ENCODE data around the gene SLC25A43. TPM values are rescaled to one million over a fixed set of nuclear protein-coding genes. Genes with fewer than 3 reads are reported as not detected.

Gene SLC25A43
- total and polyA plus RNA-seq, 2 experiments from 2014 or later = 8.7 to 8.9 TPM

DNA sequence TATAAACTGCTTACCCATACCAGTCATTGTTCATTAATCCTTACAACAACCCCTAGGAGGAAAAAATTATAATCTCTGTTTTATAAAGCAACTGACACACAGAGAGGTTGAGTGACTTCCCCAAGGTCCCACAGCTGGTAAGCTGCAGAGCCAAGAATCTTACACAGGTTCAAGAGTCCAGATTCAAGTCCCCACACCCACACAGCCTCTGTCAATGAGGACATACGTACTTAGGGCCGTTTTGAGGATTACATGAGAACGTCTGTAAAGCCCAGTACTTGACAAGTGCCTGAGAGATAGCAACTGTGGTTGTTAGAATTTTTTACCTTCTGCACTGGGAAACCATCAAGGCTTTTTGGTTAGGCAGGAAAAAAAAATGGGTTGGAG lies 556 bp upstream of the SLC25A43 start:
- Mint-ChIP-seq H3K27me3 (ENCODE audit: insufficient read depth, low read depth, poor library complexity) (peaks cover 3% of the 10 kb centered on the region), H3K4me3 (peak overlapping the region; percentile 74), H3K36me3 (ENCODE audit: low read depth) (no peaks in the 10 kb centered on the region), H3K9me3 (peaks cover 3% of the 10 kb centered on the region; the same call in 2 of the 3 replicates), H3K27ac (no peak overlapping the region), H3K4me1 (no peaks in the 10 kb centered on the region; the same call in 2 of the 3 replicates)
- Histone ChIP-seq H4K20me1 (replicated peaks; ENCODE audit: insufficient read depth) (no peaks in the 10 kb centered on the region), H3K4me1 (ENCODE audit: insufficient read depth) (0 out of 2 replicates have a peak, but pooled peaks cover 4% of the 10 kb centered on the region), H3K79me2 (replicated peaks; ENCODE audit: insufficient read depth) (no peaks in the 10 kb centered on the region), H3K9me2 (ENCODE audit: insufficient read depth) (no peaks in the 10 kb centered on the region), H2AFZ (peak overlapping the region; percentile 85), H3K4me3 (peak overlapping the region; percentile 56), H3K27ac (ENCODE audit: low read depth) (no peak overlapping the region), H3K27me3 (ENCODE audit: insufficient read depth) (peaks cover 11% of the 10 kb centered on the region; the same call in 1 of the 2 replicates), H3K36me3 (ENCODE audit: insufficient read depth) (no peaks in the 10 kb centered on the region), H3F3A (replicated peaks; ENCODE audit: low read depth) (no peaks in the 10 kb centered on the region), H3K4me2 (peak overlapping the region; percentile 79)
- no peak for TF ChIP-seq EZH2phosphoT487 (IDR thresholded peaks at IDR 0.05; ENCODE audit: unreplicated experiment)
- TF ChIP-seq EZH2 (IDR thresholded peaks at IDR 0.05; ENCODE audit: low read depth, unreplicated experiment) = no peak
- TF ChIP-seq ZNF114 (CRISPR knock-in tag; IDR thresholded peaks at IDR 0.05) = no peak
- TF ChIP-seq, protein P1, sequence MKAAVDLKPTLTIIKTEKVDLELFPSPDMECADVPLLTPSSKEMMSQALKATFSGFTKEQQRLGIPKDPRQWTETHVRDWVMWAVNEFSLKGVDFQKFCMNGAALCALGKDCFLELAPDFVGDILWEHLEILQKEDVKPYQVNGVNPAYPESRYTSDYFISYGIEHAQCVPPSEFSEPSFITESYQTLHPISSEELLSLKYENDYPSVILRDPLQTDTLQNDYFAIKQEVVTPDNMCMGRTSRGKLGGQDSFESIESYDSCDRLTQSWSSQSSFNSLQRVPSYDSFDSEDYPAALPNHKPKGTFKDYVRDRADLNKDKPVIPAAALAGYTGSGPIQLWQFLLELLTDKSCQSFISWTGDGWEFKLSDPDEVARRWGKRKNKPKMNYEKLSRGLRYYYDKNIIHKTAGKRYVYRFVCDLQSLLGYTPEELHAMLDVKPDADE (IDR thresholded peaks at IDR 0.05) = no peak
- TF ChIP-seq, protein P2, sequence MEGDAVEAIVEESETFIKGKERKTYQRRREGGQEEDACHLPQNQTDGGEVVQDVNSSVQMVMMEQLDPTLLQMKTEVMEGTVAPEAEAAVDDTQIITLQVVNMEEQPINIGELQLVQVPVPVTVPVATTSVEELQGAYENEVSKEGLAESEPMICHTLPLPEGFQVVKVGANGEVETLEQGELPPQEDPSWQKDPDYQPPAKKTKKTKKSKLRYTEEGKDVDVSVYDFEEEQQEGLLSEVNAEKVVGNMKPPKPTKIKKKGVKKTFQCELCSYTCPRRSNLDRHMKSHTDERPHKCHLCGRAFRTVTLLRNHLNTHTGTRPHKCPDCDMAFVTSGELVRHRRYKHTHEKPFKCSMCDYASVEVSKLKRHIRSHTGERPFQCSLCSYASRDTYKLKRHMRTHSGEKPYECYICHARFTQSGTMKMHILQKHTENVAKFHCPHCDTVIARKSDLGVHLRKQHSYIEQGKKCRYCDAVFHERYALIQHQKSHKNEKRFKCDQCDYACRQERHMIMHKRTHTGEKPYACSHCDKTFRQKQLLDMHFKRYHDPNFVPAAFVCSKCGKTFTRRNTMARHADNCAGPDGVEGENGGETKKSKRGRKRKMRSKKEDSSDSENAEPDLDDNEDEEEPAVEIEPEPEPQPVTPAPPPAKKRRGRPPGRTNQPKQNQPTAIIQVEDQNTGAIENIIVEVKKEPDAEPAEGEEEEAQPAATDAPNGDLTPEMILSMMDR (conservative IDR thresholded peaks at IDR 0.05; ENCODE audit: low read depth in 2 of 2) = no peak
- DNase-seq (ENCODE audit: low spot score) (no peak), ATAC-seq (no peak)

DNA sequence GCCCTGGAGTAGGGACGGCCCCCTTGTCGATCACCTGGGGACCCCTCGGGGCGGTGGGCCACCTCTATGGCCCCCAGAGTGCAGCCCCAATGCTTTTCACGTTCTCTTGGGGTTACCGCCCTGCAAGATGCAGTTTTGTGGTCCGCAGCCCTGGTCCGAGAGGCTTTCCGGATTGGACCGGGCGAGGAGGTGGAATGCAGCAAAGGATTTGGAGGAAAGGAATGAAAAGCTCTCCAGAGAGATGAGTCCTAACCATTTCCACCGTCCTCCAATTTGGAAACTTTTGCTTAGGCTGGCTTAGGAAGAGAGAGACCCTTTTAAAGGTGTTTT lies 601 bp downstream of the SLC25A43 start:
- peaks cover 11% of the 10 kb centered on the region; the same call in 1 of the 2 replicates for H3K27me3 ChIP-seq (ENCODE audit: insufficient read depth)
- no peaks in the 10 kb centered on the region for H3K9me2 ChIP-seq (ENCODE audit: insufficient read depth)
- H3K4me2 ChIP-seq = peak overlapping the region; percentile 79
- H3F3A ChIP-seq (replicated peaks; ENCODE audit: low read depth) = no peaks in the 10 kb centered on the region
- no peaks in the 10 kb centered on the region for H3K36me3 ChIP-seq (ENCODE audit: insufficient read depth)
- H3K27ac Mint-ChIP-seq = no peak overlapping the region
- H3K27me3 Mint-ChIP-seq (ENCODE audit: insufficient read depth, low read depth, poor library complexity) = peaks cover 3% of the 10 kb centered on the region
- H3K9me3 Mint-ChIP-seq = no peaks in the 10 kb centered on the region
- H3K27ac ChIP-seq (ENCODE audit: low read depth) = no peak overlapping the region
- DNase-seq (ENCODE audit: low spot score) (peak; percentile 53), ATAC-seq (peak; percentile 70)
- no peaks in the 10 kb centered on the region for H4K20me1 ChIP-seq (replicated peaks; ENCODE audit: insufficient read depth)
- no peak overlapping the region for H2AFZ ChIP-seq
- 0 out of 2 replicates have a peak, but pooled peaks cover 4% of the 10 kb centered on the region for H3K4me1 ChIP-seq (ENCODE audit: insufficient read depth)
- no peaks in the 10 kb centered on the region; the same call in 2 of the 3 replicates for H3K4me1 Mint-ChIP-seq
- H3K79me2 ChIP-seq (replicated peaks; ENCODE audit: insufficient read depth) = no peaks in the 10 kb centered on the region
- H3K4me3 ChIP-seq = peak overlapping the region; percentile 56
- H3K36me3 Mint-ChIP-seq (ENCODE audit: low read depth) = no peaks in the 10 kb centered on the region
- H3K4me3 Mint-ChIP-seq = peak overlapping the region; percentile 74
- TF ChIP-seq, protein P3, sequence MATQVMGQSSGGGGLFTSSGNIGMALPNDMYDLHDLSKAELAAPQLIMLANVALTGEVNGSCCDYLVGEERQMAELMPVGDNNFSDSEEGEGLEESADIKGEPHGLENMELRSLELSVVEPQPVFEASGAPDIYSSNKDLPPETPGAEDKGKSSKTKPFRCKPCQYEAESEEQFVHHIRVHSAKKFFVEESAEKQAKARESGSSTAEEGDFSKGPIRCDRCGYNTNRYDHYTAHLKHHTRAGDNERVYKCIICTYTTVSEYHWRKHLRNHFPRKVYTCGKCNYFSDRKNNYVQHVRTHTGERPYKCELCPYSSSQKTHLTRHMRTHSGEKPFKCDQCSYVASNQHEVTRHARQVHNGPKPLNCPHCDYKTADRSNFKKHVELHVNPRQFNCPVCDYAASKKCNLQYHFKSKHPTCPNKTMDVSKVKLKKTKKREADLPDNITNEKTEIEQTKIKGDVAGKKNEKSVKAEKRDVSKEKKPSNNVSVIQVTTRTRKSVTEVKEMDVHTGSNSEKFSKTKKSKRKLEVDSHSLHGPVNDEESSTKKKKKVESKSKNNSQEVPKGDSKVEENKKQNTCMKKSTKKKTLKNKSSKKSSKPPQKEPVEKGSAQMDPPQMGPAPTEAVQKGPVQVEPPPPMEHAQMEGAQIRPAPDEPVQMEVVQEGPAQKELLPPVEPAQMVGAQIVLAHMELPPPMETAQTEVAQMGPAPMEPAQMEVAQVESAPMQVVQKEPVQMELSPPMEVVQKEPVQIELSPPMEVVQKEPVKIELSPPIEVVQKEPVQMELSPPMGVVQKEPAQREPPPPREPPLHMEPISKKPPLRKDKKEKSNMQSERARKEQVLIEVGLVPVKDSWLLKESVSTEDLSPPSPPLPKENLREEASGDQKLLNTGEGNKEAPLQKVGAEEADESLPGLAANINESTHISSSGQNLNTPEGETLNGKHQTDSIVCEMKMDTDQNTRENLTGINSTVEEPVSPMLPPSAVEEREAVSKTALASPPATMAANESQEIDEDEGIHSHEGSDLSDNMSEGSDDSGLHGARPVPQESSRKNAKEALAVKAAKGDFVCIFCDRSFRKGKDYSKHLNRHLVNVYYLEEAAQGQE (IDR thresholded peaks at IDR 0.05; ENCODE audit: unreplicated experiment) = no peak
- no peak for TF ChIP-seq ZNF114 (CRISPR knock-in tag; IDR thresholded peaks at IDR 0.05)
- no peak for TF ChIP-seq EZH2phosphoT487 (IDR thresholded peaks at IDR 0.05; ENCODE audit: unreplicated experiment)
- no peak for TF ChIP-seq ZNF331 (CRISPR knock-in tag; IDR thresholded peaks at IDR 0.05; ENCODE audit: low read depth)
- no peak for TF ChIP-seq NANOG (IDR thresholded peaks at IDR 0.05; ENCODE audit: borderline replicate concordance)
- TF ChIP-seq, protein P2 (conservative IDR thresholded peaks at IDR 0.05; ENCODE audit: low read depth in 2 of 2) = no peak
- no peak for TF ChIP-seq JUNB (IDR thresholded peaks at IDR 0.05; ENCODE audit: unreplicated experiment)
- TF ChIP-seq, protein P1 (IDR thresholded peaks at IDR 0.05) = no peak
- TF ChIP-seq EZH2 (IDR thresholded peaks at IDR 0.05; ENCODE audit: low read depth, unreplicated experiment) = no peak
- TF ChIP-seq POLR2AphosphoS5 (IDR thresholded peaks at IDR 0.05; ENCODE audit: low read depth) = no peak
- no peak for TF ChIP-seq STAT1 (IDR thresholded peaks at IDR 0.05; ENCODE audit: unreplicated experiment)
